Activated CD8-positive, alpha-beta memory T cell treated with anti-CD3 and anti-CD28 coated beads for 24 hours (primary cell): ENCODE results near the gene BFSP1.
A peak's percentile ranks its signal among the peaks of the same experiment; 100 is the strongest.

Experiments
- DNase-seq: peaks from one replicate; pipeline ENCODE4 v3.0.0-alpha.2; 2020

BFSP1 gene

DNA sequence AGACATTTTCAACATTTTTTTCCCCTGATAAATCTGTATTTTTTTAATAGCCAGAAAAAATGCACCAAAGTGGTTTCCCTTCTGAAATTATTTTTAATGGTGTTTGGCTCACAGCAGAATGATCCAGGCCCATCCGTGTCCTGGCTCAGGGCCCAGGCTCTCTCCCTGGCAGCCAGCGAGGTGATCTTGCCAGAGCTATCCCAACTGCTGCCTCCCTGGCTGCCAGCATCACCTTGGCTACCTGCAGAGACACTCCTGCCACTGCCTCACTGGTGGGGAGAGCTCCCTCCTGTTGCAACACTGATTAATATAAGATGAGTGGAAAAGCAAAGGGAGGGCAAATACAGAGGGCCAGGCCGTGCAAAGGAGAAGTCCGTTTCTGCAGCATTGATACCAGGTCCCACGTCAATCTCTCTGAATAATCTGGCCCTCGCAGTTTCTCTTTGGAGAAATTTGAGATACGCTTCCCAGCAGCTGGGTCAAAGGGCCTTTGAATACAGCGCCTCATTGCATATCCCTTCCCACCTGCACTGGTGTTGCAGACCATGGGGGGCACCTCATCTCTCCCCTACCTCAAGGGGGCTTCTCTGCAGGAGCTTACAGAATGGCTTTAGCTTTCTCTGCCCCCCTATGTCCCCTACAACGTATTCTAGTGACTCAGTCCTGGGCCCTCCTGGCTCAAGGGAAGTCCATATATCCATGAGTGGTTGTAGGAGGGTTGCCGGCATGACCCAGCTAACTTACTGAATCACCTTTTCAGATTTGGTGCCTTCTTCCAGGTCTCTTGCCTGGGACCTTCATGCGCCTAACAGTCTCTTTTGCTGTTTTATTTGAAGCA, 25.9 kb upstream of the BFSP1 start:
- DNase-seq: no peak

GRCh38 chr20:17555106-17555505, 23.9 kb upstream of the BFSP1 start:
- DNase-seq: no peak

DNA sequence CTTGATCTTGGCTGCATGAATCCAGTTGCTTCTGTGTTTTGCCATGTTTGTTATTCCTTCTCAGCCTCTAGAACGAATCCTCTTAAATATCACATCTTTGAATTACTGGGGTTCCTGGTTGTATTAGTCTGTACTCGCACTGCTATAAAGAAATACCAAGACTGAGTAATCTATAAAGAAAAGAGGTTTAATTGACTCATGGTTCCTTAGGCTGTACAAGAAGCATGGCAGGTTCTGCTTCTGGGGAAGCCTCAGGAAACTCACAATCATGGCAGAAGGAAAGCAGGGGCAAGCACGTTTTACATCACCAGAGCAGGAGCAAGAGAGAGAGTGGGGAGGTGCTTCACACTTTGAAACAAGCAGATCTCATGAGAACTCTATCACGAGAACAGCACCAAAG, 18.0 kb upstream of the BFSP1 start:
- DNase-seq: no peak

DNA sequence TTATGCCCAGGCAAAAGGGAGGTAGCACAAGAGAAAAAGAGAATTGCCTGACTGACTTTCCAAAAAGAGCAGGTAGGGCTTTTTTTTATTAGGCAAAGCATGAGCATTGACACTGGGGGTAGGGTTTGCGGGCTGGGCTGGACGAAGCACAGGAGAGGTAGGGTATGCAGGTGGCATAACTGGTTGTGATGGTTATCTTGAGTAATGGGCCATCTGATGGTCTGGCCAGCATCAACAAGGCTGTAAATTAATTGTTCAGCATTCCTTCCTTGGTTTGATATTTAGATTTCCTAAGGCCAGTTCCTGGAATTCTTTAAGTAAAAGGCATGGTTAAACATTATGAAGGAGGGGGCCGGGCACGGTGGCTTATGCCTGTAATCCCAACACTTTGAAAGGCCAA, 13.9 kb upstream of the BFSP1 start:
- DNase-seq: no peak

DNA sequence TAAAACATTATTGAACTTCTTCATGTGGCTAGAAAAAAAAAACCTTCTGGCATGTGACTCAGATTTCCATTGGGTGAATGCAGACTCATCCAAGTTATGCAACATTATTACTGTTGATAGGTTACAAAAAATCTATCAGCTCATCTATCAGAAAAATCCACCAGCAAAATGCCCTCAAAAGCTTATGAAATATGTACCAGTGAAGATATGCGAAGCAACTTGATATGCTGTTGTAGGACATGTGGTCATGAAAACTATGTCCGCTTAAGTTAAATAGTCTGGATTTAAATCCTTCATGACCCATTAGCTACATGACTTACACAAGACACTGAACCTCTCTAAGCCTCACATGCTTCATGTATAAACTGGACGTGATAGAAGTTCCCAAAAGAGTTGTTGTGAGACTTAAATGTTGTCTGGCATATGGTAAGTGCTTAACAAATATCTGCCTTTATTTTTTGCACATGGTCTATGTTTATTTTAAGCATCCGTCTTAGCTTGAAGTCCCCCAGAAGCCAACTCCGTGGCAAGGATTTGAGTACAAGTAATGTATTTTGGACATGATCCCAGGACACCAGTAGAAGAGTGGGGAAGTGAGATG, 12.5 kb upstream of the BFSP1 start:
- no peak for DNase-seq

- no peak for DNase-seq
These were observed 11.8 kb upstream of the BFSP1 start for GRCh38 chr20:17542993-17543412.

- no peak for DNase-seq
These were observed 11.3 kb upstream of the BFSP1 start for GRCh38 chr20:17542481-17542880.

DNA sequence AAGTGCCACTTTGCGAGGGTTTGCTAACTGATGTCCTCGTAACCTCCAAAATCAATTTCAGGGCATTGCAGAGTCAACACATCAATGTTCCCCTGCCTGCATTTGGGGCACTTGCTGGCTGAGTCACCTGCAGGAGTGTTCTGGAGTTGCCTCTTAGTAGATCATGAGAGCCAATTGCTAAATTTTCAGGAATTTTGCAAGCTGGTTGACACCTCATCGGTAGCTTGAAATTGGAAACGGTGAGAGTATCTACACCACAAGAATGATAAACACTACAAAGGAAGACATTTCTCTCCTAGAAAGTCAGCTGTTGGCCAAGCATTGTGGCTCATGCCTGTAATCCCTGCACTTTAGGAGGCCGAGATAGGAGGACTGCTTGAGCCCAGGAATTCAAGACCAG, 10.8 kb upstream of the BFSP1 start:
- DNase-seq: no peak

- no peak for DNase-seq
These were observed 10.4 kb upstream of the BFSP1 start for GRCh38 chr20:17541596-17541995.

GRCh38 chr20:17538517-17539170, 7.5 kb upstream of the BFSP1 start:
- no peak for DNase-seq

DNA sequence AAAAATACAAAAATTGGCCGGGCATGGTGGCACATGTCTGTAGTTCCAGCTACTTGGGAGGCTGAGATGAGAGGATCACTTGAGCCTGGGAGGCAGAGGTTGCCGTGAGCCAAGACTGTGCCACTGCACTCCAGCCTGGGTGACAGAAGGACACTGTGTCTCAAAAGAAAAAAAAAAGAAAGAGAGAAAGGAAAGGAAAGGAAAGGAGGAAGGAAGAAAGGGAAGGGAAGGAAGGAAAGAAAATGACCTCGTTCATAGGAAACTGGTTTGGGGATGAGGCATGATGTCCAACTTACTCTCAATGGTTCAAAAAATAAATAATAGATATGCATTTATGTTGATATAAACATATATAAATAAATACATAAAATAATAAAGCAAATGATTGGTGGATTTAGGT, 6.8 kb upstream of the BFSP1 start:
- no peak for DNase-seq

DNA sequence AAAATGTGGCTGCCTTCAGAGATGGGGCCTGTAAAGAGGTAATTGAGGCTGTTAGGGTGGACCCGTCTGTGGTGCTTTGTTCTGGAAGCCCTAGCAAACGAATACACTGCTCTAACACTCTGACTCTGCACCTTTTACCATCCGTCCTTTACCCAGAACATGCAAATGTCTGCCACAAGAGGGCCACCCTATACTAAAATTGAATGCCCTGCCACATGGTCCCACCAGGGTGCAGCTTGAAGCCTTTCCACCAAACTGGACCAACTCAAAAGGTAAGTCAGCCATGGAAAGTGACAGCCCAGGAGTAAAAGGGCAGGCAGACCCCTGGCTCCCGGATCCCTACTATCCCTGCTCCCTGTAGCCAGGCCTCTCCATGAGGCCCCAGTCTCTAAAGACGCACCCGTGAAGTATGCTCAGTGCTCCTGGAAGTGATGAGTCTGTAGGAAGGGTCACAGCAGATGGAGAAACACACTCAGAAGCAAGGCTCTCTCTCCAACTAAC, 5.8 kb upstream of the BFSP1 start:
- DNase-seq: peak; percentile 78

DNA sequence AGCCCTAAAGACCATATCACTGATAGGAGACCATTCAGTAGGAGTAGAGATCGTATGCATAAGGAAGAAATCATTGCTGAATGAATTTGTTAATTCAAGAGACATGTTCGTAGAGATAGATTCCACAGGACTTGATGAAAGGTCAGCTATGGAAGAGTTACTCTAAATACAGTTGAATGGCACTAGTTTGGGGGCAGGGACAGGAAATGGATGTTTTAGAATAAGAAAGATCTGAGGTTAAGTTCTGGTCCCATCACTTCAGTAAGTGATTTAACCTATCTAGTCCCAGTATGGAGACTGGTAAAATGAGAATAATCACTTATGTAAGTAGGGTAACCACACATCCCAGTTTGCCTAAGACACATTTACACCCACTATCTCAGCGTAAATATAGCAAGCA, 2.9 kb upstream of the BFSP1 start:
- no peak for DNase-seq

- DNase-seq: no peak
These were observed 2.2 kb upstream of the BFSP1 start for GRCh38 chr20:17533396-17533795.

- DNase-seq: no peak
These were observed 466 bp upstream of the BFSP1 start for GRCh38 chr20:17531665-17532025.

DNA sequence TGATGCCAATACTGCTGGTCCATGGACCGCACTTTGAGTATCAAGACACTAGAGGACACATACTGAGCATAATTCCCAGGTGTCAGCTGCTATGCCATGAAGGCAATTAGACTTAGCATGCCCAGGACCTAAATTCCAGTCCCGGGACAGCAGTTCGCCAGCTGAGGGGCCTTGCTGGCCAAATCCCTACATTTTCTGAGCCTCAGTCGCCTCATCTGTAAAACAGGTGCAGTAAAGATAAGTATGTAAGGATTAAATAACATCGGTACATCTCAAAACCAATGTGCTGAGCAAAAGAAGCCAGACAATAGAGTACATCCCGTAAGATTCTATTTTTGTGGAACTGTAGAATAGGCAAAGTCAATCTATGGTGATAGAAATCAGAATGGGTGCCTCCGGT, 1.0 kb downstream of the BFSP1 start:
- no peak for DNase-seq

- no peak for DNase-seq
These were observed 1.6 kb downstream of the BFSP1 start for GRCh38 chr20:17529586-17529985.

GRCh38 chr20:17525650-17526049, 5.5 kb downstream of the BFSP1 start:
- no peak for DNase-seq

DNA sequence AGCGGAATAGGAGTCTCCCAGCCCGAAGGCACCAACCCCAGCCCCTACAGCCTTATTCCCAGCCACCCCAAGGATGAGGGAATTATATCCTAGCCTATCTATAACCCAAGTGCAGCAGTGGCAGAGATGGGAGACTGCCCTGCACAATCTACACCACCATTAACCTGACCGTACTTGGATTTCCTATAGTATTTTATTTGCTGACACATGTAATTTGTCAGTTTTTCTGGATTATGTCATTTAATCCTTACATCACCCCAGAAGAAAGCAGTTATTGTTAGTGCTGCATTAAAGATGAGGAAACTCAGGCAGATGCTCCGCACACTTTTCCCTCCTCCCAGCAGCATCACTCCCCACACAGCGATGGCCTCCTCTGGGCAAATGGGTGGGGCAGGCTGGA, 6.0 kb downstream of the BFSP1 start:
- DNase-seq: no peak

GRCh38 chr20:17524560-17524959, 6.6 kb downstream of the BFSP1 start:
- DNase-seq: no peak

DNA sequence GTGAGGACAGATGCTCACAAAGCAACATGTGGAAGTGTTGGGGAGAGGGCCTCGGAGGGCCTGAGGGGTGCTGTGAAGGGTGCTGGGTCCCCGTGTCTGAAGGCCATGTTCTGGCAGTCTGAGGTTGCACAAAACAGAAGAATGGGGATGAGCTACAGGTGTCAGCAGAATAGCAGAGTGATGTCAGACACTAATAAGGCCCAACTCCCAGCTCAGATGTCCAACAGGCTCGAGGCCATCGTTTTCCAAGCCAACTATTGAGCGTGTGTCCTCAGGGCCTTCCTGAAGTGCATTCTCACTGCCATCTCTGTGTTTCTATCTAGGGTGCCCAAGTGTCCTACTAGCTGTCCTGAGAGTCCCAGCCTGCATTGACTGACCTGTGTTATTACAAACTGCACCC, 7.9 kb downstream of the BFSP1 start:
- DNase-seq: no peak

DNA sequence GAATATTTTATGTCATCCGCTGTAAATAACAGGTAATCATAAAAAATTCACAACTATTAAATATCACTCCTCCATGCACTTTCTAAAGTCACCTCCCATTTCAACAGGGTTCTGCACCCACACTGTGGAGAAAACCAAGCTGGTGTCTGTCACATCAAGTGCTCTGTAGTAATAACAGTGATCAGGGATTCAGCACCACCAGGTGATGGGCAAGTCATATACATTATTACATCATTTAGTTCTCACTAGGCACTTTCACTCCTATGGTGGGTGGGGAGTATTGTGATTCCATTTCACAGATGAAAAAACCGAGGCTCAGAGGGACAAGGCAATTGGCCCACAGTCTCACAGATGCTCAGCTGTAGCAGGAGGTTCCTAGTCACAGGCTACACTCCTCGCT, 8.7 kb downstream of the BFSP1 start:
- DNase-seq: no peak

DNA sequence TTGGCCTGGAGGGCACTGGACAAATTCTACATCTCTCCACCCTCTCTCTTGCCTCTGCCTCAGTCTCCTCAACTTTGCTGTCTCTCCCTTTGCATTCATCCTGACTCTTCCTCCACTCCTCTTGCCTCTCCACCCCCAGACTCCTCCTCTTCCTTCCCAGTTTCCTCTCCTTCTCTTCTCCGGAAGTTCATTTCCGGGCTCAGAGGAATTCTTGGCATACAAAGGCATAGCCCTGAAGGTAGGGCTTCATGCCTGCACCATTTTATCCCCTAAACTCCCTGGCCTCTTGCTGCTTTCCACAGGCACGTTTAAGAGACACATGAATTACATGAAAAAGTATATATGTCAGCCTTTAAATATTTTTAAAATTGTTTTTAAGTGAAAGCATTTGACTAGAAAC, 10.6 kb downstream of the BFSP1 start:
- no peak for DNase-seq

DNA sequence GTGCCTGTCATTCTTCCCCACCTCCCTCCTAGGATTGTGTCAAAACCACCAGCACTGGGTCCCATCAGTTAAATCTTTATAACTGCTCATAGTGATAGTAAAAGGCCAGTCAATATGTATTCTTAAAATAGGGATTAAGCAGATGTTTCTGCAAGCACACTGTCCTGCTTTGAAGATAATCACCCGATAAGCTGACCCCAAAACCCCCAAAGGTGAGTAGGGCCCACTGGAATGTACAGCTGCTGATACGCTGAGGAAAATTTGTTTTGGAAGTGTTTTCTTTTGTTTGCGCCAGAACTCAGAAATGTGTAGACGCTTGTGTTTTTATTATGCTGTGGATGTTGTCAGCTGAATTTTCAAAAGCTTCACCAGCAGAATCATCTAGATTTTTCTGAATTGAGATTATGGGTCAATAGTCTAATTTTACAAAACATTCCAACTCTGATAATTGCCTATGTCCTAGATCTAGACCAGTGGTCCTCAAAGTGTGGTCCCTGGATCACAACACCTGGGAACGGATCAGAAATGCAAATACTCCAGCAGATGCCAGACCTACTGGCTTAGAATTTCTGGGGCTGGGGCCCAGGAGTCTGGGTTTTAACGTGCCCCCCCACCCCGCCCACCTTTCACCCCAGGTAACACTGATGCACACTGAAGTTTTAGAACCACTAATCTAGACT, 11.4 kb downstream of the BFSP1 start:
- no peak for DNase-seq
